Fibroblast of lung (primary cell): ENCODE data around the gene ANKRD40CL. TPM values are rescaled to one million over a fixed set of nuclear protein-coding genes. Genes with fewer than 3 reads are reported as not detected.

Source experiments
- DNase-seq, 2 donors: peaks; one replicate each; pipeline versions ENCODE4 v3.0.0 to v3.0.0-alpha.2; 2010; ENCODE audit warnings: low read depth in 2 of 2
- H2AFZ ChIP-seq: 2 replicates; pipeline ENCODE4 v1.5.1; 2012; ENCODE audit warnings: low read length, control low read depth, inconsistent platforms
- H3K27ac ChIP-seq: 2 replicates; pipeline ENCODE4 v1.5.1; 2011; ENCODE audit warnings: low read length, control low read depth; ENCODE audit not compliant: insufficient read depth
- H3K27me3 ChIP-seq: 2 replicates; pipeline ENCODE4 v1.5.1; 2011; ENCODE audit warnings: mild to moderate bottlenecking, low read length; ENCODE audit not compliant: control insufficient read depth, insufficient read depth
- H3K36me3 ChIP-seq: 2 replicates; pipeline ENCODE4 v1.5.1; 2011; ENCODE audit warnings: low read length; ENCODE audit not compliant: control insufficient read depth, insufficient read depth
- H3K4me1 ChIP-seq: 2 replicates; pipeline ENCODE4 v1.5.1; 2011; ENCODE audit warnings: low read length; ENCODE audit not compliant: control insufficient read depth, insufficient read depth; ENCODE audit errors: extremely low read depth
- H3K4me2 ChIP-seq: 2 replicates; pipeline ENCODE4 v1.5.1; 2011; ENCODE audit warnings: low read length, control low read depth; ENCODE audit not compliant: insufficient read depth; ENCODE audit errors: extremely low read depth
- H3K4me3 ChIP-seq, 4 experiments: fragments of 200-600 bp in 1 of 4; sonication (generic) in 1 of 4; replicated peaks in 1 of 4; 2 replicates each; pipeline ENCODE4 v1.5.1; 2011 to 2016; ENCODE audit warnings: low read length in 4 of 4, low read depth in 3 of 4, mild to moderate bottlenecking in 3 of 4, control low read depth in 2 of 4, inconsistent platforms in 1 of 4, mixed read lengths in 1 of 4; ENCODE audit not compliant: insufficient read depth in 1 of 4; ENCODE audit errors: control extremely low read depth in 1 of 4
- H3K79me2 ChIP-seq: 2 replicates; pipeline ENCODE4 v1.5.1; 2012; ENCODE audit warnings: mild to moderate bottlenecking, low read length, inconsistent platforms; ENCODE audit not compliant: control insufficient read depth, insufficient read depth
- H3K9ac ChIP-seq: 2 replicates; pipeline ENCODE4 v1.5.1; 2011; ENCODE audit warnings: mild to moderate bottlenecking, low read length, control low read depth; ENCODE audit not compliant: insufficient read depth
- H3K9me3 ChIP-seq: 2 replicates; pipeline ENCODE4 v1.5.1; 2012; ENCODE audit warnings: low read depth, low read length; ENCODE audit not compliant: control insufficient read depth, insufficient read depth
- H4K20me1 ChIP-seq: 2 replicates; pipeline ENCODE4 v1.5.1; 2011; ENCODE audit warnings: low read length; ENCODE audit not compliant: control insufficient read depth, insufficient read depth; ENCODE audit errors: extremely low read depth
- EZH2 ChIP-seq: IDR thresholded peaks from 2 replicates; pipeline ENCODE4 v1.5.1; 2012; ENCODE audit warnings: low read length, control low read depth, mild to moderate bottlenecking; ENCODE audit errors: missing control alignments
- polyA plus RNA-seq, 2 donors: library from polyadenylated mRNA; depleted of rRNA in 1 of 2; stranded (reverse) in 1 of 2; unstranded in 1 of 2; fragments of >200 nt; gene quantifications; 2 replicates each; pipeline ENCODE4 v1.2.1, GENCODE V29; 2011 to 2012; ENCODE audit warnings: missing spikeins in 1 of 2
- total RNA-seq: library from RNA; depleted of rRNA; stranded (reverse); fragments of >200 nt; gene quantifications from 2 replicates; pipeline ENCODE4 v1.2.1, GENCODE V29; 2014
- TF ChIP-seq, protein P1 (sequence below), 2 donors: IDR thresholded peaks in 1 of 2; conservative IDR thresholded peaks in 1 of 2; 1 replicate in 1 of 2; 2 replicates in 1 of 2; pipeline ENCODE4 v1.5.1; 2011 to 2012; ENCODE audit warnings: low read length in 2 of 2, control low read depth in 1 of 2, inconsistent platforms in 1 of 2, low read depth in 1 of 2, mild to moderate bottlenecking in 1 of 2

Gene ANKRD40CL
- total and polyA plus RNA-seq, 2 donors (not counting 1 experiment from before 2014, with no cell fraction given): not detected

DNA sequence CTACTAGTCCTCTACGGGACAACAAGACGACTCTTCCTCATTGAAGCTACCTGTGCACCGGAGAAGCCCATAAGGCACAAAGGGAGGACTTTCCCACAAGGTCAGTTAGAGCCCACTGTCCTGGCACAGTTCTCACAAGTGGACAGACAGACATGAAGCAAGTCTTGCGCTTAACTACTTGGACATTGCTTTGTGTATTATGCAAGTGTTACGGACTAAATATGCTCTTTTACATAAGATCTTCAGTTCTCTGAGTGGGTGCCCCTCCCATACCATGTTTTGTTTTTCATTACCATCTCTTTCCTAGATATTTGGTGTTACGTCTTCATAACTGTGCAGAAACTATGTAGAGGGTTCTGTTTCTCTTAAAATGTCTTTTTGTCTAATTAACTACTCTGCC is 18.1 kb downstream of the ANKRD40CL start:
- Histone ChIP-seq H3K9me3 (no peaks in the 10 kb centered on the region), H3K27me3 (no peaks in the 10 kb centered on the region), H3K27ac (no peak overlapping the region), H2AFZ (no peak overlapping the region), H4K20me1 (no peaks in the 10 kb centered on the region), H3K9ac (no peak overlapping the region), H3K4me2 (no peak overlapping the region), H3K4me1 (no peaks in the 10 kb centered on the region), H3K36me3 (peaks cover 19% of the 10 kb centered on the region), H3K4me3 (no peak overlapping the region), H3K79me2 (peaks cover 2% of the 10 kb centered on the region)
- TF ChIP-seq, protein P1, sequence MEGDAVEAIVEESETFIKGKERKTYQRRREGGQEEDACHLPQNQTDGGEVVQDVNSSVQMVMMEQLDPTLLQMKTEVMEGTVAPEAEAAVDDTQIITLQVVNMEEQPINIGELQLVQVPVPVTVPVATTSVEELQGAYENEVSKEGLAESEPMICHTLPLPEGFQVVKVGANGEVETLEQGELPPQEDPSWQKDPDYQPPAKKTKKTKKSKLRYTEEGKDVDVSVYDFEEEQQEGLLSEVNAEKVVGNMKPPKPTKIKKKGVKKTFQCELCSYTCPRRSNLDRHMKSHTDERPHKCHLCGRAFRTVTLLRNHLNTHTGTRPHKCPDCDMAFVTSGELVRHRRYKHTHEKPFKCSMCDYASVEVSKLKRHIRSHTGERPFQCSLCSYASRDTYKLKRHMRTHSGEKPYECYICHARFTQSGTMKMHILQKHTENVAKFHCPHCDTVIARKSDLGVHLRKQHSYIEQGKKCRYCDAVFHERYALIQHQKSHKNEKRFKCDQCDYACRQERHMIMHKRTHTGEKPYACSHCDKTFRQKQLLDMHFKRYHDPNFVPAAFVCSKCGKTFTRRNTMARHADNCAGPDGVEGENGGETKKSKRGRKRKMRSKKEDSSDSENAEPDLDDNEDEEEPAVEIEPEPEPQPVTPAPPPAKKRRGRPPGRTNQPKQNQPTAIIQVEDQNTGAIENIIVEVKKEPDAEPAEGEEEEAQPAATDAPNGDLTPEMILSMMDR (conservative IDR thresholded peaks at IDR 0.05 in 1 of 2, IDR thresholded peaks at IDR 0.05 in 1 of 2; ENCODE audit: low read depth in 1 of 2, low read length in 2 of 2): no peak
- TF ChIP-seq EZH2: no peak
- DNase-seq: no peak

DNA sequence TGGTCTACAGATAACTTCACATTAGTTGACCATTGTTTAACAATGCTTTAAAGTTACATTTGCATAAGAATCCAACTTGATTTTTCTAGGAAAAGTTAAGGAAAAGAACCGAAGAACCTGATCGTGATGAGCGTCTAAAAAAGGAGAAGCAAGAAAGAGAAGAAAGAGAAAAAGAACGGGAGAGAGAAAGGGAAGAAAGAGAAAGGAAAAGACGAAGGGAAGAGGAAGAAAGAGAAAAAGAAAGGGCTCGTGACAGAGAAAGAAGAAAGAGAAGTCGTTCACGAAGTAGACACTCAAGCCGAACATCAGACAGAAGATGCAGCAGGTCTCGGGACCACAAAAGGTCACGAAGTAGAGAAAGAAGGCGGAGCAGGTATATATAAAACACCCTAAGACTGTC is 21.7 kb downstream of the ANKRD40CL start:
- DNase-seq: no peak
- Histone ChIP-seq H3K4me1 (no peaks in the 10 kb centered on the region), H4K20me1 (no peaks in the 10 kb centered on the region), H3K9ac (no peak overlapping the region), H2AFZ (no peak overlapping the region), H3K36me3 (peaks cover 23% of the 10 kb centered on the region), H3K4me2 (no peak overlapping the region), H3K4me3 (no peak overlapping the region), H3K27ac (no peak overlapping the region), H3K79me2 (peaks cover 4% of the 10 kb centered on the region), H3K9me3 (no peaks in the 10 kb centered on the region), H3K27me3 (no peaks in the 10 kb centered on the region)
- TF ChIP-seq, protein P1 (conservative IDR thresholded peaks at IDR 0.05 in 1 of 2, IDR thresholded peaks at IDR 0.05 in 1 of 2; ENCODE audit: low read depth in 1 of 2, low read length in 2 of 2): no peak
- no peak for TF ChIP-seq EZH2

DNA sequence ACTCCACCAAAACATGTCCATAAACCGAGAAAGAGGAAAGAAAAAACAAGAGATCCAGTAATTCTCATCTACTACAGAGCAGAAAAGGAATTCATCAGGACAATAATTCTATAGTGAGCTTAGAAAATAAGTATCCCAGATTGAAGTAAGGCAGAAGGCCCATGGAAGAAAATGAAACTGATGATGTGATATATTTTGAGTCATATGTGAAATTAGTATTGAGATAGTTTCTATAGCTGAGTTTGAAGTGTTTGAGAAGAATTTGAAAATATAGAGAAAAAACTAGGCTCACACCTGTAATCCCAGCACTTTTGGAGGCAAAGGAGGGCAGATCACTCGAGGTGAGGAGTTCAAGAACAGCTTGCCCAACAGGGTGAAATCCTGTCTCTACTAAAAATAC is 28.2 kb downstream of the ANKRD40CL start:
- Histone ChIP-seq H3K9me3 (no peaks in the 10 kb centered on the region), H3K27ac (no peak overlapping the region), H3K36me3 (peaks cover 6% of the 10 kb centered on the region), H3K4me1 (no peaks in the 10 kb centered on the region), H2AFZ (no peak overlapping the region), H4K20me1 (peaks cover 2% of the 10 kb centered on the region), H3K4me3 (no peak overlapping the region), H3K79me2 (peaks cover 58% of the 10 kb centered on the region), H3K27me3 (no peaks in the 10 kb centered on the region), H3K4me2 (no peak overlapping the region), H3K9ac (no peak overlapping the region)
- DNase-seq: no peak
- TF ChIP-seq EZH2: no peak
- TF ChIP-seq, protein P1 (conservative IDR thresholded peaks at IDR 0.05 in 1 of 2, IDR thresholded peaks at IDR 0.05 in 1 of 2; ENCODE audit: low read depth in 1 of 2, low read length in 2 of 2): no peak
